ENCODE data around the gene NKD2. TPM values are rescaled to one million over a fixed set of nuclear protein-coding genes. Genes with fewer than 3 reads are reported as not detected.
"Not testable (repeated sequence)": the region's sequence is repeated elsewhere in the genome, so short reads cannot be mapped to it uniquely, and the experiment has no call there.

NKD2 gene
- total and polyA plus RNA-seq, 2 experiments from 2014 or later: 1.4 to 9.1 TPM

DNA sequence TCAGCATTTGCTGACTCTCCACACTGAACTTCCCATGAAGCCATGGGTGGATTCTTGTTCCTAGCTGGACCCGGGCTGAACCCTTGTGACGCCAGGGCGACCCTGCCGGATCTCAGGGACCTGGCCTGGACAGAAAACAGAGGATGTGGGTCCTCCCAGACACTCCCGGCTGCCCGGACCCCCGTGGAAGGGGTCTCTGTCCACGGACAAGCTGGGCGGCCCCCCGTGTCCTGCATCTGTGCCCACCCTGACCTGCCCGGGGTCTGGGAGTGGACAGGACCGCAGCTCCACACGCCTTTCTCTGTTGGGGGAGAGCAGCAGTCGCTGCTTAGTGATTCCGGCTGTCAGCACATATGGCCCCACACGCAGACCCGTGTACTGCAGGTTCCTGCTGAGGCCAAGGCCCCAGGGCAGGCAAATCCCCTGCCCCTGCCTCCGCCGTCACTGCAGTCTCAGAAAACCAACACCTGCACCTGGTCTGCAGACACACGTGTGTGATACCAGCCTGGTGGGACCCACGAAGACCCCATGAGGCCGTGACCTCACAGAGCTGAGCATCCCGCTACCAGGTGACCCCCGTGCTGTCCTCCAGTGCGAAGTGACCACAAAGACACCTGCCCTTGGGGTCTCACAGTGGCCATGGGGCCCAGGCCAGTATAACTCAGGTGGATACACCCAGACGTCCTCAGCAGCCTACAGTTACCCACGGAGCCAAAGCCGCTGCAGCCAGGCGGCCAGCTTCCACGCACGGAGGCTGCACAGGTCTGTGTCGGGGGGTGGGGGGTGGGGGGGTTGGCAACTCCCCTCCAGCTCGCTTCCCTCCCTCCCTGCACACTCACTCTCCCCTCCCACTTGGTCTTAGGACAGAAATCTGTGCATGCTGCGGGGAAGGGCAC is 50.6 kb downstream of the NKD2 start:
- Histone ChIP-seq H4K20me1 (ENCODE audit: insufficient read depth, poor library complexity, severe bottlenecking) (no peaks in the 10 kb centered on the region), H3K4me2 (no peak overlapping the region), H3K79me2 (no peaks in the 10 kb centered on the region), H3K9me3 (ENCODE audit: low read depth) (no peaks in the 10 kb centered on the region), H3K9me2 (replicated peaks; ENCODE audit: insufficient read depth) (no peaks in the 10 kb centered on the region), H3K27me3 (no peaks in the 10 kb centered on the region), H3K4me3 (no peak overlapping the region), H2AFZ (no peak overlapping the region), H3K36me3 (replicated peaks; ENCODE audit: insufficient read depth, low read depth) (no peaks in the 10 kb centered on the region), H3K4me1 (ENCODE audit: insufficient read depth) (no peaks in the 10 kb centered on the region), H3K27ac (no peak overlapping the region)
- no peak for DNase-seq (ENCODE audit: low spot score)
- WGBS (ENCODE audit: low lambda C conversion rate, missing lambda C conversion rate): 95% methylated on average over 32 of the region's 34 CpGs
- TF ChIP-seq, protein P1, sequence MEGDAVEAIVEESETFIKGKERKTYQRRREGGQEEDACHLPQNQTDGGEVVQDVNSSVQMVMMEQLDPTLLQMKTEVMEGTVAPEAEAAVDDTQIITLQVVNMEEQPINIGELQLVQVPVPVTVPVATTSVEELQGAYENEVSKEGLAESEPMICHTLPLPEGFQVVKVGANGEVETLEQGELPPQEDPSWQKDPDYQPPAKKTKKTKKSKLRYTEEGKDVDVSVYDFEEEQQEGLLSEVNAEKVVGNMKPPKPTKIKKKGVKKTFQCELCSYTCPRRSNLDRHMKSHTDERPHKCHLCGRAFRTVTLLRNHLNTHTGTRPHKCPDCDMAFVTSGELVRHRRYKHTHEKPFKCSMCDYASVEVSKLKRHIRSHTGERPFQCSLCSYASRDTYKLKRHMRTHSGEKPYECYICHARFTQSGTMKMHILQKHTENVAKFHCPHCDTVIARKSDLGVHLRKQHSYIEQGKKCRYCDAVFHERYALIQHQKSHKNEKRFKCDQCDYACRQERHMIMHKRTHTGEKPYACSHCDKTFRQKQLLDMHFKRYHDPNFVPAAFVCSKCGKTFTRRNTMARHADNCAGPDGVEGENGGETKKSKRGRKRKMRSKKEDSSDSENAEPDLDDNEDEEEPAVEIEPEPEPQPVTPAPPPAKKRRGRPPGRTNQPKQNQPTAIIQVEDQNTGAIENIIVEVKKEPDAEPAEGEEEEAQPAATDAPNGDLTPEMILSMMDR (IDR thresholded peaks at IDR 0.05; ENCODE audit: poor library complexity): no peak

DNA sequence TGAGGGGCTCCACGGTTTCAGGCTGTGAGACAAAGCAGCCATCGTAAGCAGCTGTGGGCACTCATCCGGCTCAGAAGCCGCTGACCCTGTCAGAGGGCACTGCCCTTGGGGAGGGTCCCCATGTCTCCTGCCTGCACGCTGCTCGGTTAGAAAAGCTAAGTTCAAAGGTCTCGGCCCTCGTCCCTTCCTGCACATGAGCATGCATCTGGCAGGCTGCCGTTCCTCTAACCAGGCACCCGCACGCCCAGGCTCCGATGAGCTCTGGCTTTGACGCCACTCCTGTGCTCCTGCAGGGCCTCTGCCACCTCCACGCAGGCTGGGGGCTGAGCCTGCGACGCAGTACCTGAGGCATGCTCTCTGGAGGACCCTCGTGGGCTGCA is 51.3 kb downstream of the NKD2 start:
- H3K9me3 ChIP-seq (ENCODE audit: low read depth): no peaks in the 10 kb centered on the region
- TF ChIP-seq EZH2 (IDR thresholded peaks at IDR 0.05; ENCODE audit: borderline replicate concordance) (no peak), EZH2phosphoT487 (IDR thresholded peaks at IDR 0.05; ENCODE audit: low read depth, severe bottlenecking, unreplicated experiment) (no peak)
- TF ChIP-seq, protein P1 (IDR thresholded peaks at IDR 0.05; ENCODE audit: poor library complexity): no peak
- H3K4me3 ChIP-seq: no peak overlapping the region
- H3K36me3 ChIP-seq (replicated peaks; ENCODE audit: insufficient read depth, low read depth): no peaks in the 10 kb centered on the region
- no peaks in the 10 kb centered on the region for H3K79me2 ChIP-seq
- DNase-seq (ENCODE audit: low spot score): no peak
- no peaks in the 10 kb centered on the region for H3K27me3 ChIP-seq
- no peaks in the 10 kb centered on the region for H3K9me2 ChIP-seq (replicated peaks; ENCODE audit: insufficient read depth)
- WGBS (ENCODE audit: low lambda C conversion rate, missing lambda C conversion rate): 84% methylated on average over 17 of the region's 17 CpGs
- no peaks in the 10 kb centered on the region for H3K4me1 ChIP-seq (ENCODE audit: insufficient read depth)
- no peak overlapping the region for H2AFZ ChIP-seq
- H3K4me2 ChIP-seq: no peak overlapping the region
- no peak overlapping the region for H3K27ac ChIP-seq
- no peaks in the 10 kb centered on the region for H4K20me1 ChIP-seq (ENCODE audit: insufficient read depth, poor library complexity, severe bottlenecking)

DNA sequence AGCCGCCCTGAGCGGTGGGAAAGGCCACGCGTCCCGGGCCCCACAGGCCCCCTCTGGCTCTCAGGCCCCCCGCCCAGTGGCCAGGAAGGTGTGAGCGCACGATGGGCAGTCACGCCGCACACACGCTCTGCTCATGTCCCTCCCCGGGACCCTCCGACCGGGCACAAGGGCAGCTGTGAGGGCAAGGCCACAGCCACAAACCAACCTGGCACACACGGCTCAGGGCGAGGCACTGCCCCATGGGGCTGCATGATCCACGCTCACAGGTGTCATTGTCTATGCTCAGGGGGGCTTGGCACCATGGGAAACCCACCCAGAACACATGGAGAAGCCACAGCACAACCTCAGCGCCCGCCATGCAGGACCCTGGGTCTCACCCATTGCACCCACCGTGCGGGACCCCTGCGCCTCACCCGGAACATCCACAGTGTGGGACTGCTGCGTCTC is 52.0 kb downstream of the NKD2 start:
- Histone ChIP-seq H3K4me3 (no peak overlapping the region), H3K79me2 (no peaks in the 10 kb centered on the region), H3K4me1 (ENCODE audit: insufficient read depth) (no peaks in the 10 kb centered on the region), H3K27ac (no peak overlapping the region), H3K4me2 (no peak overlapping the region), H2AFZ (no peak overlapping the region), H3K9me2 (replicated peaks; ENCODE audit: insufficient read depth) (no peaks in the 10 kb centered on the region), H3K36me3 (replicated peaks; ENCODE audit: insufficient read depth, low read depth) (no peaks in the 10 kb centered on the region), H3K9me3 (ENCODE audit: low read depth) (no peaks in the 10 kb centered on the region), H4K20me1 (ENCODE audit: insufficient read depth, poor library complexity, severe bottlenecking) (no peaks in the 10 kb centered on the region), H3K27me3 (no peaks in the 10 kb centered on the region)
- 92% methylated on average over 15 of the region's 24 CpGs for WGBS (ENCODE audit: low lambda C conversion rate, missing lambda C conversion rate)
- DNase-seq (ENCODE audit: low spot score): no peak
- TF ChIP-seq, protein P1 (IDR thresholded peaks at IDR 0.05; ENCODE audit: poor library complexity): no peak
- TF ChIP-seq EZH2 (IDR thresholded peaks at IDR 0.05; ENCODE audit: borderline replicate concordance) (no peak), EZH2phosphoT487 (IDR thresholded peaks at IDR 0.05; ENCODE audit: low read depth, severe bottlenecking, unreplicated experiment) (no peak)

DNA sequence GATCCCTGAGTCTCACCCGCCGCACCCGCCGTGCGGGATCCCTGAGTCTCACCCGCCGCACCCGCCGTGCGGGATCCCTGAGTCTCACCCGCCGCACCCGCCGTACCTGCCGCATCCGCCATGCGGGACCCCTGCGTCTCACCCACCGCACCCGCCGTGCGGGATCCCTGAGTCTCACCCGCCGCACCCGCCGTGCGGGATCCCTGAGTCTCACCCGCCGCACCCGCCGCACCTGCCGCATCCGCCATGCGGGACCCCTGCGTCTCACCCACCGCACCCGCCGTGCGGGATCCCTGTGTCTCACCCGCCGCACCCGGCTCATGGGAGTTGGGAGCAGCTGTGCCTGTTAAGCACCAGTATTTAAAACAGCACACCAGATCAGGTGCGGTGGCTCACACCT is 52.7 kb downstream of the NKD2 start:
- not testable (repeated sequence) for H3K27me3 ChIP-seq; H3K4me3 ChIP-seq; H3K27ac ChIP-seq; H3K9me3 ChIP-seq (ENCODE audit: low read depth); H3K36me3 ChIP-seq (replicated peaks; ENCODE audit: insufficient read depth, low read depth); H3K4me1 ChIP-seq (ENCODE audit: insufficient read depth); H2AFZ ChIP-seq; H3K9me2 ChIP-seq (replicated peaks; ENCODE audit: insufficient read depth); H3K79me2 ChIP-seq; DNase-seq (ENCODE audit: low spot score); H3K4me2 ChIP-seq; H4K20me1 ChIP-seq (ENCODE audit: insufficient read depth, poor library complexity, severe bottlenecking)
- 98% methylated on average over 16 of the region's 43 CpGs for WGBS (ENCODE audit: low lambda C conversion rate, missing lambda C conversion rate)
